ENCODE results near the gene ARL5A.

The ARL5A gene

DNA sequence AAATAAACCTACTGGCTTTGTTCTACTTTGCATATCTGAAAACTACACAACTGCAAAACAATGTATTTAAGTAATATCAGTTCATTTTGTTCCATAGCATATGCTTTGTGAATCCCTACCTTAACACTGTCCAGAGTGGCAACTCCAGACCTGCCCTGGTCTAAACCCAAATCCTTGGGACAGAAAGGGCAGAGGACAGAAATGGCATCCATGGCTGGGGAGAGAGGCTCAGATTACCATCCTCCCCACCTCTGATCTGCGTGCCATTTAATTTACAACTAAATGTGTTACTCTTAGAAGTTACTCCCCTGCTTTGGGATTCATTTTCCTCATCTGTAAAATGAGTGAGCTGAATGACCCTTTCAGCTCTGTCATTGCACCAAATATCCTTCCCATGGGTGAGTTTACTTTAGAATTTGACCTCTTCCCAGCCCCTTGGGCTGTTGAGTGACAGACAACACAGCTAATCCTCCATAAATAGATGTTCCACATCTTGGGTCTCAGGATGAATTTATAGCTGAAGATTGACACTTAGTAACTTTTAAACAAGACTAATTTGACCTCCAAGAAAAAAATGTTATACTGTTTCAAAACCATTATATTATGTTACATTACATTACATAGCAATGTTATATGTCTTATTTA is 73.8 kb downstream of the ARL5A start:
- TF ChIP-seq GATA3 (IDR thresholded peaks at IDR 0.05; ENCODE audit: low read depth, low read length) (no peak), GATA2 (IDR thresholded peaks at IDR 0.05; ENCODE audit: low read depth, low read length) (no peak)

DNA sequence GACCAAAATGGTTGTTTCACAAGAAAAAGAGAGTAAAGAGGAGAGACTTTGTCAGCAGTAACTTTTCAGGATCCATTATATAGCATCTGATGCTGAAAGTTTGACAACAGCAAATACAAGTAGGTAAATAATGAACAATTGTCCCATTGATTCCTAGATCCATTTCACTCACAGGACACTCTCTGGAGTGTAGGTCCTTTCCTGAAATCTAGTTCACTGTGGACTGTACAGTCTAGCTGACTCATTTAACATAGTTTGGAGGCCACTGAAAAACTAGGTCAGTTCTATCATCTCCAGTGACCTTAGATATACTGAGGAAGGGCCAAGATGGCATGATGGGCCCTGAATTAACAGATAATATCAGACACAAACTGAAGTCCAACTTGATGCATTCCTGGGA is 74.7 kb downstream of the ARL5A start:
- TF ChIP-seq GATA3 (IDR thresholded peaks at IDR 0.05; ENCODE audit: low read depth, low read length) (no peak), GATA2 (IDR thresholded peaks at IDR 0.05; ENCODE audit: low read depth, low read length) (no peak)
